ENCODE results near the gene SLC30A3.

The SLC30A3 gene

DNA sequence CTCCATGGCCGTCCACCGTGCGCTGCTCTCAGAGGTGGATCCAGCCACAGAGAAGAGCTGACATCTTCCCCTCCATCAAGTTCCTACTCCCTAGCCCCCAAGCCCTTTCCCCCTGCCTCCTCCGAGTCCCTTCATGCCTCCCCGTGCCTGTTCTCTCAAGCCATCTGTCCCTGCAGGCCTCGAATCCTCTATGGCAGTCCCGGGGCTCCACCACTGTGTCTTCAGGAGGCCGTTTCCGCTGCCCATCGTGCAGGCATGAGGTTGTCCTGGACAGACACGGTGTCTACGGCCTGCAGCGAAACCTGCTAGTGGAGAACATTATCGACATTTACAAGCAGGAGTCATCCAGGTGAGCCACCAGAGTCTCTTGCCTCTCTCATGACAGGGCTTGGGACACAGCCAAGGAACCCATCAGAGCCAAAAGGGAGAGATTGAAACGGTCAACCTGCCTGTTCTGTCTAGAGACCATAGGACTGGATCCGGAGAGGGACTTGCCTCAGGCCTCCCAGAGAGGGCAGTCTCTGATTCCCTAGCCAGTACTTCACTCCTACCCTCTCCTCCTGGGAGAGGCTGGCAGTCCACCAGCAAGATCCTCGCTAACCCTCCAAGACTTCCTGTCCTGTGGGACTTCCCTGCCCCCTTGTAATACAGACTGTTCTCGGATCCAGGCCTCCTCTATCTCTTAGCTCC is 35.7 kb upstream of the SLC30A3 start:
- no peak for DNase-seq (ENCODE audit: low read depth in 1 of 2, low spot score in 1 of 2)
- in situ Hi-C loops (cut with HindIII; ENCODE audit: low pct_unique_long_range_greater_than_20kb, low sequenced_read_pairs) = no loop called here
- no peak for TF ChIP-seq JUND (IDR thresholded peaks at IDR 0.05; ENCODE audit: low read depth)

GRCh38 chr2:27297195-27297594 is 34.3 kb upstream of the SLC30A3 start:
- DNase-seq (ENCODE audit: low read depth in 1 of 2, low spot score in 1 of 2) = no peak
- TF ChIP-seq JUND (IDR thresholded peaks at IDR 0.05; ENCODE audit: low read depth) = no peak
- in situ Hi-C loops (cut with HindIII; ENCODE audit: low pct_unique_long_range_greater_than_20kb, low sequenced_read_pairs) = no loop called here

GRCh38 chr2:27296481-27296880 is 33.6 kb upstream of the SLC30A3 start:
- in situ Hi-C loops (cut with HindIII; ENCODE audit: low pct_unique_long_range_greater_than_20kb, low sequenced_read_pairs) = no loop called here
- no peak for TF ChIP-seq JUND (IDR thresholded peaks at IDR 0.05; ENCODE audit: low read depth)
- DNase-seq (ENCODE audit: low read depth in 1 of 2, low spot score in 1 of 2) = no peak

DNA sequence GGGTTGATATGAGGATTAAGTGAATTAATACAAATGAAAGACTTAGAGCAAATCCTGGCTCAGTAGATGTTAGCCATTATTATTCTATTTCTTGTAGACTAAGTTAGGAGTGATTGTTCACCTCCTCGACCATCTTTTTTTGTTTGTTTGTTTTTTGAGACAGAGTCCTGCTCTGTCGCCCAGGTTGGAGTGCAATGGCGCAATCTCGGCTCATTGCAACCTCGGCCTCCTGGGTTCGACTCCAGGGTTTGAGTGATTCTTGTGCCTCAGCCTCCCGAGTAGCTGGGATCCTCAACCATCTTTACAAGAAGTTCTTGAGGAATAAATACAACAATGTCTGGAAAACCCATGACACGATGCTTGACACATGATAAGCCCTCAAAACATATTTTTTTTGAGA is 32.1 kb upstream of the SLC30A3 start:
- DNase-seq (ENCODE audit: low read depth in 1 of 2, low spot score in 1 of 2) = no peak
- in situ Hi-C loops (cut with HindIII; ENCODE audit: low pct_unique_long_range_greater_than_20kb, low sequenced_read_pairs) = no loop called here
- no peak for TF ChIP-seq JUND (IDR thresholded peaks at IDR 0.05; ENCODE audit: low read depth)

GRCh38 chr2:27291865-27292264 is 29.0 kb upstream of the SLC30A3 start:
- no peak for TF ChIP-seq JUND (IDR thresholded peaks at IDR 0.05; ENCODE audit: low read depth)
- in situ Hi-C loops (cut with HindIII; ENCODE audit: low pct_unique_long_range_greater_than_20kb, low sequenced_read_pairs) = no loop called here
- no peak for DNase-seq (ENCODE audit: low read depth in 1 of 2, low spot score in 1 of 2)

DNA sequence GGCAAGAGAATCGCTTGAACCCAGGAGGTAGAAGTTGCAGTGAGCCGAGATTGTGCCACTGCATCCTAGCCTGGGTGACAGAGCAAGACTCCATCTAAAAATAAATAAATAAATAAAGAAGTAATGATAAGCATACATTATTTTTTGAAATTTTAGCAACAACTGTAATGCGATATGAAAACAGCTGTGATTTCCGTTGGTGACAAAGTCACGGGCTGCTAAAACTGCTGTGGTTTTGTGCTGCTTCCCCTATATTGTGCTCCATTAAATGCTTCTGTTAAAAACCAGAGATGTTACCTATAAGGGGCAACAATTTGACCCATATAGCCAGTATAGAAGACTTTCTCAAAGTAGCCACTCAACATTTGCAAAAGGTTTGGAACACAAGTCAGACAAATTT is 27.7 kb upstream of the SLC30A3 start:
- DNase-seq (ENCODE audit: low read depth in 1 of 2, low spot score in 1 of 2) = no peak
- in situ Hi-C loops (cut with HindIII; ENCODE audit: low pct_unique_long_range_greater_than_20kb, low sequenced_read_pairs) = no loop called here
- no peak for TF ChIP-seq JUND (IDR thresholded peaks at IDR 0.05; ENCODE audit: low read depth)

DNA sequence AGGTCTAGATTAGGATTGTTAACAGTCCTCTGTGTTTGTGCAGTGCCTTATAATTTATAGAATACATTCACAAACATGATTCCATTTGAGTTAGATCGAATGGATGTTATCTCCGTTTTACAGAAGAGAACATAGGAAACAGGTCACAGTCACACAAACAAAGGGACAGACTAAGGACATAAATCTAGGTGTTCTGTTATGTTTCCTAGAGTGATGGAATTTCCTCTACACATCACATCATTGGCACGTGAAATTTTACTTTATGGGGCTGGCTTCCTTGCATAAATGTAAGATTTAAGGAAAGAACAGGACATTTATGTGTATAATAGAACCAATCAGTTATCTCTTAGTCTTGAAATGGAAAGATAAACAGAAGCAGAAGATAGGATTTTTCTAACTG is 25.8 kb upstream of the SLC30A3 start:
- no peak for TF ChIP-seq JUND (IDR thresholded peaks at IDR 0.05; ENCODE audit: low read depth)
- in situ Hi-C loops (cut with HindIII; ENCODE audit: low pct_unique_long_range_greater_than_20kb, low sequenced_read_pairs) = no loop called here
- DNase-seq (ENCODE audit: low read depth in 1 of 2, low spot score in 1 of 2) = no peak

DNA sequence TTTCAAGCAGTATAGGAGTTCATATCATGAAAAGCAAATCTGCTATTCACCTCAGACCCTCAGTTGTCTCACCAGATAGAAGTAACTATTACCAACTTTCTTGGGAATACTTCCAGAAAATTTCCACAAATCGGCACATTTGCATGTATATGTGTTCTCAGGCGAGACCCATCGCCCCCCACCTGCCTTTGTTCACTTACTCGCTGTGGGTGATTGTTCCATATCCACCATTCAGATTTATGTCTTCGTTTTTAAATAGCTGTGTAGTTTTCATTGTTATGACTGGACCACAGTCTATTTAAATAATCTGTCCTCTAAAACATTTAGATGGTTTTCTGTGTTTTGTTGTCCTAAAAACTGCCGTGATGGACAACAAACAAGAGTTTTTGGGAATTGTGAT is 22.6 kb upstream of the SLC30A3 start:
- no peak for TF ChIP-seq JUND (IDR thresholded peaks at IDR 0.05; ENCODE audit: low read depth)
- no peak for DNase-seq (ENCODE audit: low read depth in 1 of 2, low spot score in 1 of 2)
- in situ Hi-C loops (cut with HindIII; ENCODE audit: low pct_unique_long_range_greater_than_20kb, low sequenced_read_pairs) = no loop called here

DNA sequence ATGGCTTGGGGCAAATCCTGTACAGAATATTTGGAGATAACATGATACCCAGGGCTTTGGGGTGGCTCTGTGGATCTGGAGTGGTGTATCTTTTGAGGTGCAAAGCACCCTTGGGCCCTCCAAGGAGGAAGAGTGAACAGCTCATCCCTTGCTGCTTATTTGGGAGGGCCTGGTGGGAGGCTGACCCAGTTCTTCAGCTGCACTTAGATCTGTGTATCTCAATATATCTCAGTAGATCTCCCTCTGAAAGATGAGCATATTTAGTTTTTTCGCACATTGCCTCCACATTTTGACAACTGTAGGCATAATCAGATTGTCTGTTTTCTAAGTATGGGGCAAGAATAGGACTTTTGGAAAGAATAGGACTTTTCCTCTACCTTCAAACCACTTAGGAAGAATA is 22.1 kb upstream of the SLC30A3 start:
- in situ Hi-C loops (cut with HindIII; ENCODE audit: low pct_unique_long_range_greater_than_20kb, low sequenced_read_pairs) = no loop called here
- no peak for DNase-seq (ENCODE audit: low read depth in 1 of 2, low spot score in 1 of 2)
- TF ChIP-seq JUND (IDR thresholded peaks at IDR 0.05; ENCODE audit: low read depth) = no peak

GRCh38 chr2:27282892-27283291 is 20.0 kb upstream of the SLC30A3 start:
- no peak for TF ChIP-seq JUND (IDR thresholded peaks at IDR 0.05; ENCODE audit: low read depth)
- in situ Hi-C loops (cut with HindIII; ENCODE audit: low pct_unique_long_range_greater_than_20kb, low sequenced_read_pairs) = no loop called here
- DNase-seq (ENCODE audit: low read depth in 1 of 2, low spot score in 1 of 2) = no peak

DNA sequence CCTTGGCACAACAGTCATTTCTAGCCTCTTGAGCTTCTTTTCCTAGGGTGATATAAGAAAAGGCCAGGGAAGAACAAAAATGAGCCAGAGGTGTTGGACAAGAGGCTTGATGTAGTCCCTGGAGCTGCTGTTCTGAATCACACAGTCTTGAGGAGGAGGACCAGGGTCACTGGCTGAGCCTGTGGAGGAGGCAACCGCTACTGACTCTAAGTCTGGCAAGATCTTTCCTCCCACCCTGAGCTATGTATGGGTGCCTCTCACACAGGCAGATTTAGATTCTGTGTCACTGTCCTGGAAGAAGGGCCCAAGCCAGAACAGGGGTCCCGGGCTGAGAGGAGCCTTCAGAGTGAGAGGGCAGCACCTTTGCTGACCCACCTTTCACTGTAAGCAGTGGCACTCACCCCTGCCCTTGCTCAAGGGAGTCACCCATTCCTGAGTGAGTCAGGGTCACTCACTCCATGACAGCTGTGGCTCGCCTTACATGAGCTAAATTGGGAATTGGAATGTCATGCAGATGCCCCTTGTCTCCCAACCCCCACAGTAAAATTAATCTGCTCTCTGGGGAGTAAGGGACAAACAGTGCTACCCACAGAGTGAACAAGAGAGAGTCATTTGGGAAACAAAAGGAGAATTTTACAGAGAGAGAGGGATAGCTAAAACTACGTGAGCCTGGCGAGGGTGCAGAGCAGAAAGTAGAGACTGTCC is 19.2 kb upstream of the SLC30A3 start, which contains the start of gene TRIM54:
TSS of gene TRIM54 (plus strand) at position 575 of the 705 bp plus-strand sequence. CDS start 303 bp downstream, outside the sequence.
- in situ Hi-C loops (cut with HindIII; ENCODE audit: low pct_unique_long_range_greater_than_20kb, low sequenced_read_pairs) = no loop called here
- TF ChIP-seq JUND (IDR thresholded peaks at IDR 0.05; ENCODE audit: low read depth) = no peak
- DNase-seq (ENCODE audit: low read depth in 1 of 2, low spot score in 1 of 2) = no peak

DNA sequence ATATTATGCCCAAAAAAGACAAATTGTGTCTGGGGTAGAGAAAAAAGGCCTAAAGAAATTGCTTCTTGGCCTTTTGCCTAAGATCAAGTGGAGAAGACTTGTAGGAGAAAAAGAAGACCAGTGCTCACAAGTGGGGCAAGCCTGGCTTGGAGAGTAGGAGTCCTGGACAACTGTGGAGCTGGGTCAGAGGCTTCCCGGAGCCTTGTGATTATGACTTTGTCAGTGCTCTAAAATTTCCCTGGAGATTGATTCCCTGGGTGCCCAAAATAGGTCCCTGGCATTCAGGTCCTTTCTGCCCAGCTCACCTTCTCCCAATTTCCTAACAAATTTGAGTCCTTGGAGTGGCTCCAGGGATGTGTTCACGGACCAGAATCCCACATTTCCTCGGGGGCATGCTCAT is 18.6 kb upstream of the SLC30A3 start:
- no peak for TF ChIP-seq JUND (IDR thresholded peaks at IDR 0.05; ENCODE audit: low read depth)
- no peak for DNase-seq (ENCODE audit: low read depth in 1 of 2, low spot score in 1 of 2)
- in situ Hi-C loops (cut with HindIII; ENCODE audit: low pct_unique_long_range_greater_than_20kb, low sequenced_read_pairs) = no loop called here

- in situ Hi-C loops (cut with HindIII; ENCODE audit: low pct_unique_long_range_greater_than_20kb, low sequenced_read_pairs) = no loop called here
- DNase-seq (ENCODE audit: low read depth in 1 of 2, low spot score in 1 of 2) = no peak
- no peak for TF ChIP-seq JUND (IDR thresholded peaks at IDR 0.05; ENCODE audit: low read depth)
Observed at GRCh38 chr2:27280826-27281225, 18.0 kb upstream of the SLC30A3 start.
